Non-pigmented ciliary epithelial cell (primary cell): ENCODE measurements around the gene MTA3.

Experiments
- DNase-seq: peaks from one replicate; pipeline ENCODE4 v3.0.0-alpha.2; 2010; ENCODE audit warnings: low read depth

MTA3 gene

DNA sequence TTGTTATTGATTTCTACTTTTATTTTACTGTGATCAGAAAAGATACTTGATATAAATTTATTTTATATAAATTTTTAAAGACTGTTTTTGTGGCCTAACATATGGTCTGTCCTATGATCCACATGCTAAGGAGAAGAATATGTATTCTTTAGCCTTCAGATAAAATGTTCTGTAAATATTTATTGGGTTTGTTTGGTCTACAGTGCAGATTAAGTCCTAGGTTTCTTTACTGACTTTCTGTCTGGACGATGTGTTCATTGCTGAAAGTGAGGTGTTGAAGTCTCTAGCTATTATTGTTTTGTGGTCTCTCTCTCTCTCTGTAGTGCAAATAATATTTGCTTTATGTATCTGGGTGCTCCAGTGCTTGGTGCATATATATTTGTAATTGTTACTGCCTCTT is 165.4 kb downstream of the MTA3 start:
- no peak for DNase-seq

- no peak for DNase-seq
Observed at GRCh38 chr2:42736598-42737322, 168.3 kb downstream of the MTA3 start.

DNA sequence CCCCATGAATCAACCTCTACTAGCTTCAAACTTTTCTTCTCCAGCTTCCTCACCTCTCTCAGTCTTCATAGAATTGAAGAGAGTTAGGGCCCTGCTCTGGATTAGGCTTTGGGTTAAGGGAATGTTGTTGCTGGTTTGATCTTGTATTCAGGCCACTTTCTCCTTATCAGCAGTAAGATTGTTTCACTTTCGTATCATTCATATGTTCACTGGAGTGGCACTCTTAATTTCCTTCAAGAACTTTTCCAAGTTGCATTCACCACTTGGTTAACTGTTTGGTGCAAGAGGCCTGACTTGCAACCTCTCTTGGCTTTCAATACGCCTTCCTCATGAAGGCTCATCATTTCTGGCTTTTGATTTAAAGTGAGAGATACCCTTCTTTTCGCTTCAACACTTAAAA is 172.7 kb downstream of the MTA3 start:
- DNase-seq = no peak

DNA sequence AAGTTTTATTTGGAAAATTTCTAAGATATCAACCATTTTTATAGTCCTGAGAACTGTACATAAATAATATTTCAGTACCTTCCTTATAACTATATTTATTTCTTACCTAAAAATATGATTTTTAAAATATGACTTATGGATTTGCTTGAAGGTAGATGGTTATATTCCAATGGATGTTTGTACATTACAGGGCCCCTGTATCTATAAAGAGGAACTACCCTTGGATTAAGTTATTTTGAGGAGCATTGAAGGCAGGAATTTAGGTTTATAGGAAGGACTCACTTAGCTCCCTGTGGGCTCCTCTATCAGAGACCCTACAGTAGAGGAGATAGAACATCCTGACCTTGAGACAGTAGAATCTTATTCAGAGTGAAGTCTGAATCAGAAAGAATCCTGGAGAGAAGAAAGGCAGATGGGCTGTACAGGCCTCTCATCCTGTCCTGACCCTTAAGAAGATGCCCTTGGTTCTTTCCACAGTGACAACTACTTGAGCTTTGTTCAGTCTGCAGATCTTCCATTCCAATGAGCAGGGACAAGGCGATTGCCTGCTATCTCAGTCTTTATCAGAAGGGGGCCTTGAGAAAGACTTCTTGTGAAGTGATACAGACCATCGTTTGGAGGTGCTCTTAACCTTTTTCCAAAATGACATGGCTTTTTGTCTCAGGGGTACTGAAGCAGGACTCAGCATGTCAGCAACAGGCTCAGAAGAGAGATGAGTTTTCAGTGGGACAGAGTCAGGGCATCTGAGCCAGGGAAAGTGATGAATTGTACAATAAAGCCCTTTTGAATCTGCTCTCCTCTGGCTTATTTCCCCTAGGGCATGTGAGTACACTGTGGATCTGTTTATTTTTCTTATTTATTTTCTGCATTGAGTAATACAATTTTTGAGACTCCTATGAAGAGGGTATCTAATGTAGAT is 174.6 kb downstream of the MTA3 start:
- DNase-seq = no peak

GRCh38 chr2:42743659-42743990 is 175.2 kb downstream of the MTA3 start:
- no peak for DNase-seq

DNA sequence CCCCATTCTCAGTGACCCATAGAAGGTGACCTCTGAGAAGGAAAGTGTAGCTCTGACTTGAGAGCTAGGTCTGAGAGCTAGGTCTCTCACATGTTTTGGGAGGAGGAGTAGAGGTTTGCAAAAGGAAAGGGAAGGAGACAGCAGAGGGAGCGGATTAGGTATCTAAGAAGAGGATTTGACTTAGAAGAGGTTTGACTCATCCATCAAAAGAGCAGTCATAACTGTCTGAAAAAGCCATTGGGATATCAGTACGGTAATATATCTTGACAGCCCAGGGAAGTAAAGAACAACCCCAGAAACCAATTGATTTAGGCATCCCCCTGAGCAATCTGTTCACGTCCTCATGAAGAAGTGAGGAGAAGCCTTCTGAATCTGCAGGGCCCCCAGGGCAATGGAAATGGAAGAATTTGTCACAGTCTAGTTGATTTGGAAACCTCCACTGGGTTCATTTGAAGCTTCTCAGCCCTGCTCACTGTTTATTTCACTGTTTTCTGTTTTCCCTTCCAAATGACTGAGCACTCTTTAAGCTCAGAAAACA is 176.2 kb downstream of the MTA3 start:
- DNase-seq = no peak

DNA sequence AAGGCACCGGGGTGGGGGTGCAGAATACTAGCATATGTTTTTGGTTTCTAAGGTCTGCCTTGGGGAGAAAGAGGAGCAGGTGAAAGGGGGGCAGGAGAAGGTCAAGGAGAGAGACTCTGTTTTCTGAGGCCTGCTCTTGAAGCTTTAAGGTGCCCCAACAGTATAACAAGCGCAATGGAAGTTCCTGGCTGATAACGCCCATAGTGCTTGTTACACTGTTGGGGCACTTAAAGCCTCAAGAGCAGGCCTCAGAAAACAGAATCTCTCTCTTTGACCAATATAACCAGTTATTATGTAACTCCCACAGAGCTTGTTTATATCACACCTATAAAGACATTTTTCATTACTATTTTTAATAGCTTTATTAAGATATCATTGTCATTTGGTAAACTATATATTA is 179.0 kb downstream of the MTA3 start:
- DNase-seq = no peak

DNA sequence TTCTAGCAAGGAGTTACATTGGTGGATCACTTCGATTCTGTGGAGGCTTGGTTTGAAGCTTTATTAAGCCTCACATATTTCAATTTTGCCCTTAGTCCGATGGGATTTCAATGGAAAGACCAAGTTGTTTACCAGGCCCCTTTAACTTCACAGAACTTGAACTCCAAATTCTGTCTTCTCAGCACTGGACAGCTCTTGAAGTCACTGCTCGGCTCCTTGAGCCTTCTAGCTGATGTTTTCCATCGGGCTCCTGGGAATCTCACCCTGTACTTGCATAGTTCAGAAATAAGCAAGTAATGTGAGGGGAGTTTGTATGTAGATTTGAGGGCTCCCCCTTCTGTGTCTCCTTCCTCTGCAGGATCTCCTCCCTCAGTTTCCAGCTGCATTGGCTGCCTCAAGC is 180.4 kb downstream of the MTA3 start:
- DNase-seq = no peak

DNA sequence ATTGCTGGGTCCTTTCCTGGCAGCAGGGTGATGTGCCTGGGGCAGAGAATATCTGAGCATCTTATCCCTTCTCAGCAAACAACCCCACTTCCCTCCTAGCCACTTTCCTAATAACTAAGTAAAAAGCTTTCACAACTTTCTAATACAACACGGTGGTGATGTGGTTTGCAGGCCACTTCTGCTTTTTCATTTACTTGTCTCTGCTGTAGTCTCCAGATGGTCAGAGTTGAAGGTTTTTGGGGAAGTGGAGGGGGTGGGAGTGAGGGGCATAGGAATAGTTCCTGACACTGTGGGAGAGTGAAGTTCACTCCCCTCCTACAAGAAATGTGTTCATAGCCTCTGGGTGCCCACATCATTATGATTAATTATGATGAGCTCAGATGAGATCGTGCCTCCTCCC is 183.9 kb downstream of the MTA3 start:
- DNase-seq = no peak

DNA sequence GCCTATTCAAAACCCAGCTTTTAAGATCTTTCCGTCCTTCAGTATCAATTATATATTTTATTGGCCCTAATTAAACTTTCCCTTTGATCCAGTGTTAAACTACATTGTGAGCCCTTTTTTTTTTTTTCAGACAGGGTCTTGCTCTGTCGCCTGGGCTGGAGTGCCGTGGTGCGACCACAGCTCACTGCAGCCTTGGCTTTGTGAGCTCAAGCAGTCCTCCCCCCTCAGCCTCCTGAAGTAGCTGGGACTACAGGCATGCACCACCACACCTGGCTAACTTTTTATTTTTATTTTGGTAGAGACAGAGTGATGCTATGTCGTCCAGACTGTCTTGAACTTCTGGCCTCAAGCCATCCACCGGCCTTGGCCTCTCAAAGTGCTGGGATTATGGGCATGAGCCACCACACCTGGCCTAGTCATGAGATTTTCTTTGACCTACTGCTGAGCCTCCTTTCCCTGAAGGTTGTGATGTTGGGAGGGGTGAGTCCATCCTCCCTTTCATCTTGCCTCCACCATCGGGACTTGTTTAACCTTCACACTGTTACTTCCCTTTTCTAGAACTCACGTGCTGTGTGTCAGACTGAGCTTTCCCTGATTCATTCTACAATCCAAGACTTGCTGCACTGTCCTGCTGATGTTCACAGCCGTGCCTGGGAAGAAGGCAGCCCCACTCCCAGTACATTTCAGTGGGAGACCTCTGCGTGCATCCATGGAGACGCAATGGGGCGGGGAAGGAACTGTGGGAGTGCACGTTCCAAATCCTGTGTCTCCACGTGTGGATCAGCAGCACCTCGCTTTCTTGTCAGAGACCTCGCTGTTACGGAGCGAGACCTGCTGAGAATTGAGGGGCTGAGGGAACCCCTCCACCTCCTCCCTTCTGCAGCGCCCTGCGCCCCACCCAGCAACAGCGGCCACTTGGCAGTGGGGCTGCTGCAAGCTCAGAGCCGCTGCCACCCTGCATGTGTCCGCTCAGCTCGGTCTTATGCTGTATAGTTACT is 184.7 kb downstream of the MTA3 start:
- DNase-seq = no peak

DNA sequence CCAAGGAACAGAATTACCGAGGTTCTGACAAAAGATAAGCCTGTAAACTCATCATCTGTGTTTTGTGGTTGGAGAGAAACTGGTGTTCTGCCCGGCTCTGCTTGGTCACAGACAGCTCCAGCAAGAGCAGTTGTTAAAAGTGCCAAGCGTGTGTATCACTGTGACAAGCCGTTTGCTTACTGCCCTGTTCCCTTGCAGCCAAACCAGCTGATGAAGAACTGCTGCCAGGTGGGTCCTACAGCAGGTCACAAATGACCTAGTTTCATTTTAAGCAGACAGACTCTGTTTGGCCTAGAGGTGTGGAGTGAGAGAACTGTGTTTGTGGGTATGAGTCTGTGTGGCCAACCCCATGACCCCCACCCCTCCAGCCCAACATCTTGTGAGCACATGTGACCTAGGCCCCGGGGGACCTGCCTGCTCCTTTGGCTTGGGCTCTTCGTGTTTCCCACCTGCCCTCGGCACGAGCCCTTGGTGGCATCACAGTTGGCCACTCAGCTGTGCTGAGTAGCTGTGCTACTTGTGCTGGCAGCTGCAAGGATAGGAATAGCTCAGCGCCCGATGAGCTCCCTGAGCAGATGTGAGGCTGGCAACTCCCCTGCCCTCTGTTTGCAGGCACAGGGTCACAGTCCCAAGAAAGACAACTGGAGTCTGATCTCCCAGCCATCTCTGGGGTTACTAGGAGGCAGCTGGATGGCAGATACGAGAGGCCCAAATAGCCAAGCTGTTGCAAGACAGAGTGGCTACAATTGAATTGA is 185.8 kb downstream of the MTA3 start:
- no peak for DNase-seq

GRCh38 chr2:42754776-42755140 is 186.3 kb downstream of the MTA3 start:
- DNase-seq = no peak

GRCh38 chr2:42755191-42755880 is 186.9 kb downstream of the MTA3 start:
- DNase-seq = no peak

DNA sequence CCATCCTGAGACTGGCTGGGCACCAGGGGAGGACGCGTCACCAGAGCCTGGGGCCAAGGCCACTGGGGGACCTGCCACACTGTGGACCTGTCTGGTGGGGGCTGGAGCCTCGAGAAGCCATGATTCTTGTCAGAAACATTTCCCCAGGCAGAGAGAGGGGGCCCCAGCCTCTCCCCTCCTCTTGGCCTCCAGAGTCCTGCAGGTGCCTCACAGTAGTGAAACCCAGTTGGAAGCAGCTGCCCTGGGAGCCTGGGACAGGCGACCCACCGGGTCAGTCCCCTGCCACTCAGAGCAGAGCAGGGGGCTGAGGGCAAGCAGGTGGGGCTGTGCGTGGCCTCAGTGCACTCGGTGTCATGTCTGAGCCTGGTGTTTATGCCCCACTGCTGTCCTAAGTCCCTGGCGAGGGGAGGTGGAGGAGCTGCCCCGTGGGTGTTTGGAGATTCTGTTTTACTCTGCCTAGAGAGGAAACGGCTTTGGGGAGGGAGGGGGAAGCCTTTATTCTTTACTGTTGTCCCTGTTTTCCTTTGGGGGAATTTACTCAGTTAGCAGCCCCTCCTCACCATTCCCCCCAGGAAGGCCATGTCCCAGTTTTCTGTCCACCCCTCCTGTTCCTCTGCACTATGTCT is 187.8 kb downstream of the MTA3 start:
- no peak for DNase-seq

- no peak for DNase-seq
Observed at GRCh38 chr2:42756966-42757513, 188.6 kb downstream of the MTA3 start.

GRCh38 chr2:42757981-42758740 is 189.7 kb downstream of the MTA3 start:
- DNase-seq = no peak

DNA sequence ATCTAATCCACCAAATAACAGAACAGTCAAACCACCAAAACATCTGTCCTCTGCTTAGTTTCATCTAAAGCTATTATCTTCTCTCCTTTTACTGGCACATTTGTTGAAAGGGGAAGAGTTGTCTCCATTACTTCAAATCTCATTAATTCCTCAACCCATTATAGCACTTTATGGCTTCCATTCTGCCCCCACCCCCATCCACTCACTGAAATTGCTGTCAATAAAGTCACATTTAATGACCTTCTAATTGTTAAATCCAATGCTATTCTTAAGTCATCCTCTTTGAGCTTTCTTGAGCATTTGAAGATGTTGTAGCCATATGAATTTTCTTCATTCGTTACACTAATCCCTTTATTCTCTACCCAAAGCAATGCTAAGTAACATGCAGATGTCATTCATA is 190.3 kb downstream of the MTA3 start:
- no peak for DNase-seq

- no peak for DNase-seq
Observed at GRCh38 chr2:42761554-42761953, 193.1 kb downstream of the MTA3 start.

DNA sequence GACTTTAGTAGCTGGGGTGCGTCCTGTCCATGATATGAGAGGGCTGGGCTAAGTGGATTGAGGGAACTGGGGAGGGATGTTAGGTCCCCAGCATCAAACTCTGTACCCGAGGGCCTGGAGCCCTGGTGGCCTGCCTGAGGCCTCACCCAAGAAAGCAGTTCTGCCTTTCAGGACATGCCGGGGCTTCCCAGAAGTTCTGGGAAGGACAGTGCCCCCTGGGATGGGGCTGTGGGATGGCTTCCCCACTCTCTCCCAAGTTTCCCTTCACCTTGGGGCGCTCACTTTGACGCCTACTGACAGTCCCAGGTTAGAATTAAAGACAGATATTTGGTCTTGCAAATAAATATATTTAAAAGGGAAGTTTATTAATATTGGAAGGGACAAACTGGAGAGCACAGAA is 193.7 kb downstream of the MTA3 start:
- DNase-seq = no peak
